ENCODE data around the gene MAGEE2. TPM values are rescaled to one million over a fixed set of nuclear protein-coding genes. Genes with fewer than 3 reads are reported as not detected.

The MAGEE2 gene, protein sequence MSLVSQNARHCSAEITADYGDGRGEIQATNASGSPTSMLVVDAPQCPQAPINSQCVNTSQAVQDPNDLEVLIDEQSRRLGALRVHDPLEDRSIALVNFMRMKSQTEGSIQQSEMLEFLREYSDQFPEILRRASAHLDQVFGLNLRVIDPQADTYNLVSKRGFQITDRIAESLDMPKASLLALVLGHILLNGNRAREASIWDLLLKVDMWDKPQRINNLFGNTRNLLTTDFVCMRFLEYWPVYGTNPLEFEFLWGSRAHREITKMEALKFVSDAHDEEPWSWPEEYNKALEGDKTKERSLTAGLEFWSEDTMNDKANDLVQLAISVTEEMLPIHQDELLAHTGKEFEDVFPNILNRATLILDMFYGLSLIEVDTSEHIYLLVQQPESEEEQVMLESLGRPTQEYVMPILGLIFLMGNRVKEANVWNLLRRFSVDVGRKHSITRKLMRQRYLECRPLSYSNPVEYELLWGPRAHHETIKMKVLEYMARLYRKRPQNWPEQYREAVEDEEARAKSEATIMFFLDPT
- not detected in 2 replicates for total RNA-seq (2016; rRNA removed; fragmentation: Illumina TruSeq; extraction: Trizol)
- total RNA-seq (2016; cell fraction: cytosol; rRNA removed; fragmentation: Illumina TruSeq; extraction: Trizol; ENCODE audit: low read depth): not detected in 2 replicates
- total RNA-seq (2016; cell fraction: insoluble cytoplasmic fraction; rRNA removed; fragmentation: Illumina TruSeq; extraction: Trizol): not detected in 2 replicates
- total RNA-seq (2016; cell fraction: membrane; rRNA removed; fragmentation: Illumina TruSeq; extraction: Trizol): not detected in 2 replicates
- total RNA-seq (2016; cell fraction: nucleus; rRNA removed; fragmentation: Illumina TruSeq; extraction: Trizol): not detected in 2 replicates
- not detected in 2 replicates for polyA plus RNA-seq (2011; rRNA removed)
- polyA plus RNA-seq (2011; cell fraction: cytosol; rRNA removed): not detected in 2 replicates
- polyA plus RNA-seq (2011; cell fraction: nucleus; rRNA removed): not detected in 2 replicates
- polyA plus RNA-seq (2012): not detected in 2 replicates
- not detected in 2 replicates for polyA plus RNA-seq (2016; cell fraction: cytosol; fragmentation: Illumina TruSeq; extraction: Trizol; ENCODE audit: low read depth)
- polyA plus RNA-seq (2016; cell fraction: insoluble cytoplasmic fraction; fragmentation: Illumina TruSeq; extraction: Trizol; ENCODE audit: low read depth): not detected in 2 replicates
- not detected in 2 replicates for polyA plus RNA-seq (2016; cell fraction: membrane; fragmentation: Illumina TruSeq; extraction: Trizol; ENCODE audit: low read depth)
- not detected in 2 replicates for polyA plus RNA-seq (2016; cell fraction: nucleus; fragmentation: Illumina TruSeq; extraction: Trizol; ENCODE audit: insufficient read depth, low read depth)
- polyA minus RNA-seq (2011; rRNA and poly(A)+ RNA removed; ENCODE audit: low replicate concordance): not detected in 2 replicates
- not detected in 2 replicates for polyA minus RNA-seq (2011; cell fraction: cytosol; rRNA and poly(A)+ RNA removed)
- not detected in 2 replicates for polyA minus RNA-seq (2011; cell fraction: nucleus; rRNA and poly(A)+ RNA removed)
- Bru-seq, nascent RNA: not detected
- not detected for BruChase-seq, experiment 1, labeled RNA remaining after a 6-hour chase
- not detected for BruChase-seq, experiment 2, labeled RNA remaining after a 2-hour chase
- long read RNA-seq, experiment 1: 0 reads
- long read RNA-seq, experiment 2: 0 reads

DNA sequence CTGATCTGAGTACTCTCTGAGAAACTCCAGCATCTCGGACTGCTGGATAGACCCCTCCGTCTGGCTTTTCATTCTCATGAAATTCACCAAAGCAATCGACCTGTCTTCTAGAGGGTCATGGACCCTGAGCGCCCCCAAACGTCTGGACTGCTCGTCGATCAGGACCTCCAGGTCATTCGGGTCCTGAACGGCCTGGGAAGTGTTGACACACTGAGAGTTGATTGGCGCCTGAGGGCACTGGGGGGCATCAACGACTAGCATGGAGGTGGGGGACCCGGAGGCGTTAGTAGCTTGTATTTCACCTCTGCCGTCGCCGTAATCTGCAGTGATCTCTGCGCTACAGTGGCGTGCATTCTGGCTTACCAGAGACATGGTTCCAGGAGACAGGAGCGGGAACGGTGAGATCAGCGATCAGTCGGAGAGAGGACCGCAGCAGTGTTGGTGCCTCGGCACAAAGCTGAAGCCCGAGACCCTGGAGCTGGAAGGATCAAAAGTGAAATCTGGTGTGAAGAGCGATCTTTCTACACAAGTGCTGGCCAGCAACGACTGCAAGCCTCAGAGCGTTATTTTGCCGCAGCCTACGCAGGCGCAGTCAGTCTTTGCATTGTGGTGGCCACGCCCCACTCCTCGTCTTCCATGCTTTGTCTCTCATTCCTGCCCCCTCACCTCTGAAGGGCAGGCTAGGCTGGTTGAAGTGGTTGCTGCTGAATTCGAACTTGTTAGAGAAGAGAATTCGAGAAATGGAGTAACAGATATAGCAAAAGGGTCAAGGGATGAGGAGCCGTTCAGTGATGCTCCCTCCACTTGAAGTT, at the start of gene MAGEE2:
MAGEE2 (minus strand) TSS at position 575 of the 812 bp plus-strand sequence; CDS start at position 372, 203 bp downstream.
- ChIA-PET CTCF (ENCODE audit: low intra/inter-chr PET ratio, low total read pairs) (no interaction called here), POLR2A (no interaction called here)
- 35% methylated on average over 8 of the region's 36 CpGs for WGBS (ENCODE audit: low lambda C conversion rate)
- no TSS peak for BruUV-seq (replicated peaks)
- Histone ChIP-seq H3K79me2 (ENCODE audit: insufficient read depth, low read length) (no peaks in the 10 kb centered on the region), H3K27ac (ENCODE audit: extremely low read length, insufficient read depth, low read length) (no peak within 1 kb of the TSS), H3K4me1 (ENCODE audit: insufficient read depth, low read length) (no peaks in the 10 kb centered on the region), H3K4me3 (replicated peaks in 1 of 3; ENCODE audit: insufficient read depth in 1 of 3, low read depth in 2 of 3, low read length in 3 of 3) (no peak within 1 kb of the TSS), H3K36me3 (replicated peaks in 1 of 2; ENCODE audit: control insufficient read depth in 1 of 2, insufficient read depth in 2 of 2, low read length in 2 of 2) (no peaks in the 10 kb centered on the region), H3K9ac (ENCODE audit: insufficient read depth, low read depth, low read length) (no peak within 1 kb of the TSS), H3K9me3 (ENCODE audit: low read length) (no peaks in the 10 kb centered on the region), H3K27me3 (ENCODE audit: control insufficient read depth in 1 of 2, insufficient read depth in 2 of 2, low read length in 2 of 2) (no peaks in the 10 kb centered on the region), H3K4me2 (ENCODE audit: low read depth, low read length) (no peak within 1 kb of the TSS), H4K20me1 (ENCODE audit: insufficient read depth, low read length) (no peaks in the 10 kb centered on the region), H2AFZ (ENCODE audit: low read length) (no peak within 1 kb of the TSS)
- ATAC-seq: no peak; the same call in 2 of the 3 replicates
- no peak for FAIRE-seq
- intact Hi-C loops (cut with micrococcal nuclease; ENCODE audit: unreplicated experiment) (no loop called here), in situ Hi-C loops (cut with HindIII; ENCODE audit: extremely low pct_ligation_motif_present, low pct_unique_long_range_greater_than_20kb) (no loop called here)
- DNase-seq (ENCODE audit: low spot score): peak; percentile 0
- TF ChIP-seq STAG1 (CRISPR knock-in tag; IDR thresholded peaks at IDR 0.05): peak; percentile 36; the same call in 1 of the 2 replicates
- TF ChIP-seq, protein P1, sequence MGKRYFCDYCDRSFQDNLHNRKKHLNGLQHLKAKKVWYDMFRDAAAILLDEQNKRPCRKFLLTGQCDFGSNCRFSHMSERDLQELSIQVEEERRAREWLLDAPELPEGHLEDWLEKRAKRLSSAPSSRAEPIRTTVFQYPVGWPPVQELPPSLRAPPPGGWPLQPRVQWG (CRISPR knock-in tag; IDR thresholded peaks at IDR 0.05; ENCODE audit: borderline replicate concordance, low read depth): no peak
- TF ChIP-seq, protein P2, sequence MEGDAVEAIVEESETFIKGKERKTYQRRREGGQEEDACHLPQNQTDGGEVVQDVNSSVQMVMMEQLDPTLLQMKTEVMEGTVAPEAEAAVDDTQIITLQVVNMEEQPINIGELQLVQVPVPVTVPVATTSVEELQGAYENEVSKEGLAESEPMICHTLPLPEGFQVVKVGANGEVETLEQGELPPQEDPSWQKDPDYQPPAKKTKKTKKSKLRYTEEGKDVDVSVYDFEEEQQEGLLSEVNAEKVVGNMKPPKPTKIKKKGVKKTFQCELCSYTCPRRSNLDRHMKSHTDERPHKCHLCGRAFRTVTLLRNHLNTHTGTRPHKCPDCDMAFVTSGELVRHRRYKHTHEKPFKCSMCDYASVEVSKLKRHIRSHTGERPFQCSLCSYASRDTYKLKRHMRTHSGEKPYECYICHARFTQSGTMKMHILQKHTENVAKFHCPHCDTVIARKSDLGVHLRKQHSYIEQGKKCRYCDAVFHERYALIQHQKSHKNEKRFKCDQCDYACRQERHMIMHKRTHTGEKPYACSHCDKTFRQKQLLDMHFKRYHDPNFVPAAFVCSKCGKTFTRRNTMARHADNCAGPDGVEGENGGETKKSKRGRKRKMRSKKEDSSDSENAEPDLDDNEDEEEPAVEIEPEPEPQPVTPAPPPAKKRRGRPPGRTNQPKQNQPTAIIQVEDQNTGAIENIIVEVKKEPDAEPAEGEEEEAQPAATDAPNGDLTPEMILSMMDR (CRISPR knock-in tag; IDR thresholded peaks at IDR 0.05): peak; percentile 45
